CD4-positive, alpha-beta T cell treated with Interleukin-6 at 100 ng/mL for 8 hours (primary cell): Measurements from ENCODE around the gene PREX1.
"Not testable (repeated sequence)": the region's sequence is repeated elsewhere in the genome, so short reads cannot be mapped to it uniquely, and the experiment has no call there.

Source experiments
- DNase-seq: peaks from one replicate; pipeline ENCODE4 v3.0.0-alpha.2; 2020; ENCODE audit warnings: mixed read lengths, low spot score

Gene PREX1

GRCh38 chr20:48775545-48775944, 52.3 kb downstream of the PREX1 start:
- DNase-seq, result not testable (repeated sequence)

GRCh38 chr20:48774696-48775095, 53.1 kb downstream of the PREX1 start:
- DNase-seq, result no peak

- DNase-seq, result no peak
These were observed 53.9 kb downstream of the PREX1 start for GRCh38 chr20:48773837-48774418.

- no peak for DNase-seq
These were observed 55.4 kb downstream of the PREX1 start for GRCh38 chr20:48772183-48772976.

GRCh38 chr20:48771542-48771941, 56.3 kb downstream of the PREX1 start:
- DNase-seq, result no peak

- DNase-seq, result no peak
These were observed 56.9 kb downstream of the PREX1 start for GRCh38 chr20:48770700-48771442.

- DNase-seq, result peak; percentile 82
These were observed 58.5 kb downstream of the PREX1 start for GRCh38 chr20:48769069-48769983.

- DNase-seq, result no peak
These were observed 60.5 kb downstream of the PREX1 start for GRCh38 chr20:48766961-48767960.

GRCh38 chr20:48766205-48766604, 61.6 kb downstream of the PREX1 start:
- no peak for DNase-seq

- DNase-seq, result no peak
These were observed 62.4 kb downstream of the PREX1 start for GRCh38 chr20:48765359-48765758.

- DNase-seq, result no peak
These were observed 64.4 kb downstream of the PREX1 start for GRCh38 chr20:48763216-48763914.

- DNase-seq, result no peak
These were observed 65.9 kb downstream of the PREX1 start for GRCh38 chr20:48761874-48762273.

GRCh38 chr20:48761023-48761785, 66.6 kb downstream of the PREX1 start:
- DNase-seq, result peak; percentile 69

GRCh38 chr20:48760403-48760983, 67.3 kb downstream of the PREX1 start:
- DNase-seq, result peak; percentile 88

- no peak for DNase-seq
These were observed 68.1 kb downstream of the PREX1 start for GRCh38 chr20:48759631-48760245.

- DNase-seq, result peak; percentile 19
These were observed 69.5 kb downstream of the PREX1 start for GRCh38 chr20:48758206-48758820.

- not testable (repeated sequence) for DNase-seq
These were observed 71.0 kb downstream of the PREX1 start for GRCh38 chr20:48756774-48757173.

- DNase-seq, result no peak
These were observed 73.5 kb downstream of the PREX1 start for GRCh38 chr20:48754292-48754691.
